Endodermal cell (in vitro differentiated cells): ENCODE measurements around the gene SS18L1. TPM values are rescaled to one million over a fixed set of nuclear protein-coding genes. Genes with fewer than 3 reads are reported as not detected.

ENCODE experiments used
- DNase-seq: peaks from one replicate; pipeline ENCODE4 v3.0.0-alpha.2; 2017
- H3K27ac ChIP-seq: 2 replicates; pipeline ENCODE4 v1.5.1; 2013; ENCODE audit warnings: mild to moderate bottlenecking, low read depth, low read length, moderate library complexity
- H3K27me3 ChIP-seq: 2 replicates; pipeline ENCODE4 v1.6.1; 2013; ENCODE audit warnings: mild to moderate bottlenecking, low read length, moderate library complexity; ENCODE audit not compliant: insufficient read depth, control insufficient read depth, poor library complexity, severe bottlenecking
- H3K36me3 ChIP-seq: 2 replicates; pipeline ENCODE4 v1.7.0; 2013; ENCODE audit warnings: mild to moderate bottlenecking, low read length, moderate library complexity; ENCODE audit not compliant: control insufficient read depth, insufficient read depth
- H3K4me1 ChIP-seq: one replicate; pipeline ENCODE4 v1.7.0; 2013; ENCODE audit warnings: low read length; ENCODE audit not compliant: control insufficient read depth, insufficient read depth
- H3K4me3 ChIP-seq: 2 replicates; pipeline ENCODE4 v1.5.1; 2013; ENCODE audit warnings: mild to moderate bottlenecking, low read length, moderate library complexity
- H3K9ac ChIP-seq: 2 replicates; pipeline ENCODE4 v1.6.1; 2013; ENCODE audit warnings: mild to moderate bottlenecking, low read length, moderate library complexity; ENCODE audit not compliant: poor library complexity, severe bottlenecking; ENCODE audit errors: extremely low read depth
- H3K9me3 ChIP-seq: 2 replicates; pipeline ENCODE4 v1.6.1; 2013; ENCODE audit warnings: mild to moderate bottlenecking, low read length, moderate library complexity; ENCODE audit not compliant: control insufficient read depth
- H3K27ac Mint-ChIP-seq: 2 replicates; pipeline ENCODE4 v1.8.0; 2020; ENCODE audit warnings: mixed read lengths
- H3K27me3 Mint-ChIP-seq: 2 replicates; pipeline ENCODE4 v1.8.0; 2021; ENCODE audit warnings: mild to moderate bottlenecking, mixed read lengths; ENCODE audit not compliant: insufficient read depth
- H3K36me3 Mint-ChIP-seq: 2 replicates; pipeline ENCODE4 v1.8.0; 2020; ENCODE audit warnings: low read depth, mixed read lengths
- H3K4me1 Mint-ChIP-seq: 2 replicates; pipeline ENCODE4 v1.8.0; 2020; ENCODE audit warnings: mixed read lengths
- H3K4me3 Mint-ChIP-seq: 2 replicates; pipeline ENCODE4 v1.8.0; 2020; ENCODE audit warnings: mild to moderate bottlenecking, moderate library complexity, mixed read lengths
- H3K9me3 Mint-ChIP-seq: 2 replicates; pipeline ENCODE4 v1.8.0; 2020; ENCODE audit warnings: mild to moderate bottlenecking, mixed read lengths
- WGBS, 2 experiments: methylation state at CpG; one replicate each; pipeline versions ENCODE4 v1.1.5 to v1.1.7; 2013; ENCODE audit warnings: missing lambda C conversion rate in 2 of 2, mixed read lengths in 1 of 2; ENCODE audit not compliant: insufficient coverage in 1 of 2, insufficient read length in 1 of 2; 5-methylcytosine and 5-hydroxymethylcytosine counted together
- total RNA-seq, 2 donors: library from RNA; stranded (reverse); fragmentation: NEBNext Ultra II Directional in 1 of 2; extraction: Animal tissue kit (Norgen Biotek cat#: 25700) in 1 of 2; gene quantifications; 2 replicates in 1 of 2; 3 replicates in 1 of 2; pipeline ENCODE4 v1.2.1, GENCODE V29; 2021
- TF ChIP-seq, protein P1 (sequence below): fragments of 200-600 bp; sonication (generic); conservative IDR thresholded peaks from 2 replicates; pipeline ENCODE4 v1.5.0; 2021; ENCODE audit warnings: antibody characterized with exemption, mild to moderate bottlenecking

SS18L1 gene
- total RNA-seq, 2 donors from 2014 or later, result 23.2 to 28.8 TPM

DNA sequence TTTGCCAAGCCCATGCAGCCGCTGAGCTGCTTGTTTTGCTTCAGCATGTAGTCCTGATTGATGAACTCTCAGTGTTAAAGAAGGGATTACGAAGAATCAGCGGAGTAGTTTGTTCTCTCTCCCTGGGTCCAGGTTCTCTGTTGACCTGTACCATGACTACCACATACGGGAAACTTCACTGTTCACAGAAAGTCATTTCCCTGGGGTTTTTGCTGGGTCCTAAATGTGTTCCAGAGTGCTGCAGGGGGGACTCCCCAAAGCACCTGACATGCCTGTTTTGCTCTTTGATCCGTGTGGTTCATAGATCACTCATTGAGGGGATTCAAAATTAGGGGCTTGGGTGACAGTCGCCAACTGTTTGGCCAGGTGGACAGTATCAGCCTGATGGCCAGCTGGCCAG is 15.8 kb upstream of the SS18L1 start:
- H3K36me3 ChIP-seq, result peaks cover 86% of the 10 kb centered on the region
- H3K4me3 Mint-ChIP-seq, result no peak overlapping the region
- 91 to 96% methylated on average over 5 to 6 of the region's 6 CpGs for WGBS, 2 experiments
- no peak overlapping the region for H3K27ac Mint-ChIP-seq
- no peak overlapping the region for H3K4me3 ChIP-seq
- no peaks in the 10 kb centered on the region for H3K27me3 Mint-ChIP-seq
- no peak overlapping the region for H3K9ac ChIP-seq
- no peak overlapping the region for H3K27ac ChIP-seq
- peaks cover 84% of the 10 kb centered on the region for H3K36me3 Mint-ChIP-seq
- TF ChIP-seq, protein P1, sequence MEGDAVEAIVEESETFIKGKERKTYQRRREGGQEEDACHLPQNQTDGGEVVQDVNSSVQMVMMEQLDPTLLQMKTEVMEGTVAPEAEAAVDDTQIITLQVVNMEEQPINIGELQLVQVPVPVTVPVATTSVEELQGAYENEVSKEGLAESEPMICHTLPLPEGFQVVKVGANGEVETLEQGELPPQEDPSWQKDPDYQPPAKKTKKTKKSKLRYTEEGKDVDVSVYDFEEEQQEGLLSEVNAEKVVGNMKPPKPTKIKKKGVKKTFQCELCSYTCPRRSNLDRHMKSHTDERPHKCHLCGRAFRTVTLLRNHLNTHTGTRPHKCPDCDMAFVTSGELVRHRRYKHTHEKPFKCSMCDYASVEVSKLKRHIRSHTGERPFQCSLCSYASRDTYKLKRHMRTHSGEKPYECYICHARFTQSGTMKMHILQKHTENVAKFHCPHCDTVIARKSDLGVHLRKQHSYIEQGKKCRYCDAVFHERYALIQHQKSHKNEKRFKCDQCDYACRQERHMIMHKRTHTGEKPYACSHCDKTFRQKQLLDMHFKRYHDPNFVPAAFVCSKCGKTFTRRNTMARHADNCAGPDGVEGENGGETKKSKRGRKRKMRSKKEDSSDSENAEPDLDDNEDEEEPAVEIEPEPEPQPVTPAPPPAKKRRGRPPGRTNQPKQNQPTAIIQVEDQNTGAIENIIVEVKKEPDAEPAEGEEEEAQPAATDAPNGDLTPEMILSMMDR, result no peak
- H3K9me3 Mint-ChIP-seq, result no peaks in the 10 kb centered on the region
- peaks cover 5% of the 10 kb centered on the region for H3K4me1 ChIP-seq
- H3K27me3 ChIP-seq, result no peaks in the 10 kb centered on the region
- DNase-seq, result no peak
- H3K4me1 Mint-ChIP-seq, result peaks cover 12% of the 10 kb centered on the region
- H3K9me3 ChIP-seq, result no peaks in the 10 kb centered on the region

DNA sequence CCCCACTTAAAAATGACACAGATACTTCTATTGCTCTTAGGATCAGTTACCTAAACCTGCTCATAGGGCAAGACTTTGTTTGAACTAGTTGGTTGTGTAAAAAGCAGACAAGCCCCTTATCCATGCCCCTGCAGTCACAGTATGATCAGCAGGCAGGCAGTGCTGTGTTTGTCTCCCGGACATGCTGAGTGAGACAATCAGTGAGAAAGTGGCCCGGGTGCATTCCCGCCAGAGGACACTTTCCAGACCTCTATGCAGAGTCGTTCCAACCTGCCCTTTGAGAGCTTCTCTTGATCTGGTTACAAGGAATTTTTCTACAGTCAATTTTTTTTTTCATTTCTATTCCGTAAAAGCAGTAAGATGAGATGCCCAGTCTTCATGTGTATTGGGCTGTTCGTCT is 15.1 kb upstream of the SS18L1 start:
- H3K9me3 Mint-ChIP-seq, result no peaks in the 10 kb centered on the region
- DNase-seq, result no peak
- TF ChIP-seq, protein P1, result no peak

DNA sequence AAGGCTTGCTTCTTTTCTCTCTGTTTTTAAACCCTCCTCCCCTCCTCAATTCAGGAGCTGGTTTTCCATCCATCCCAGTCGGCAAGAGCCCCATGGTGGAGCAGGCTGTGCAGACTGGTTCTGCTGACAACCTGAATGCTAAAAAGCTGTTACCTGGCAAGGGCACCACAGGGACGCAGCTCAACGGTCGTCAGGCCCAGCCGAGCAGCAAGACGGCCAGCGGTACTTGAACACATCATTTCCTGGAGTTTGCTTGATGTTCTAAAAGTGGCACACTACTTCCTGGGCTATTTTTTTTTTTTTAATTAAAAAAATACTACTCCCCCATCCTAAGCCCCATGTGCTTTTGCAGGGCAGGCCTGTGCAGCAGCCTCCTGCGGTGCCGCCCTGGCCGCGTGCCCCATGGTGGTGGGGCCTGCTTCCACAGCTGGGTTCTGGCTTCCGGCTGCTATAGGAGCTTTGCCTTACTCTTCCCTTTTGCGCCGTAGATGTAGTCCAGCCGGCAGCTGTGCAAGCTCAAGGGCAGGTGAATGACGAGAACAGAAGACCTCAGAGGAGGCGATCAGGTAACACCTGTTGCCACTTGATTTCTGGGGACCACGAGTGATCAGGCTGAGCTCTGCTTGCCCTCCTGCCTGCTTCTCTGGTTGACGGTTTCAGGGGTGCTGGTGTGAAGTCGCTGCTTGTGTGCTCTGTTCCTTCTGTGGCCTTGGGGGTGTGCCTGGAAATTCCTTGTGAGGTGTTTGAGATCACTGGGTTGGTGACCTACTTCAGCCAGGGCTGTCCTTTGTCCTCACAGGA is 13.6 kb upstream of the SS18L1 start:
- Mint-ChIP-seq H3K36me3 (peaks cover 92% of the 10 kb centered on the region), H3K4me1 (no peaks in the 10 kb centered on the region), H3K27ac (no peak overlapping the region), H3K9me3 (no peaks in the 10 kb centered on the region), H3K27me3 (no peaks in the 10 kb centered on the region), H3K4me3 (no peak overlapping the region)
- 95 to 97% methylated on average over 16 to 20 of the region's 20 CpGs for WGBS, 2 experiments
- Histone ChIP-seq H3K9ac (no peak overlapping the region), H3K9me3 (no peaks in the 10 kb centered on the region), H3K36me3 (peaks cover 94% of the 10 kb centered on the region), H3K4me1 (peaks cover 5% of the 10 kb centered on the region), H3K27me3 (no peaks in the 10 kb centered on the region), H3K4me3 (no peak overlapping the region), H3K27ac (no peak overlapping the region)
- TF ChIP-seq, protein P1, result no peak
- no peak for DNase-seq

More for the DNA sequence above, 15.1 kb upstream of the SS18L1 start:
- Histone ChIP-seq H3K4me3 (no peak overlapping the region), H3K27me3 (no peaks in the 10 kb centered on the region), H3K9me3 (no peaks in the 10 kb centered on the region), H3K4me1 (peaks cover 5% of the 10 kb centered on the region), H3K9ac (no peak overlapping the region), H3K36me3 (peaks cover 91% of the 10 kb centered on the region), H3K27ac (no peak overlapping the region)
- peaks cover 9% of the 10 kb centered on the region for H3K4me1 Mint-ChIP-seq
- no peak overlapping the region for H3K27ac Mint-ChIP-seq
- WGBS, 2 experiments, result 91 to 95% methylated on average over 5 to 6 of the region's 6 CpGs
- no peak overlapping the region for H3K4me3 Mint-ChIP-seq
- no peaks in the 10 kb centered on the region for H3K27me3 Mint-ChIP-seq
- H3K36me3 Mint-ChIP-seq, result peaks cover 90% of the 10 kb centered on the region
